Adrenal gland (tissue), 12 donors: ENCODE data around the gene DLG5. TPM values are rescaled to one million over a fixed set of nuclear protein-coding genes. Genes with fewer than 3 reads are reported as not detected.
A peak's percentile ranks its signal among the peaks of the same experiment; 100 is the strongest.

Experiments used
- DNase-seq, 7 donors: peaks; one replicate each; pipeline ENCODE4 v3.0.0-alpha.2; 2019 to 2020
- H3K27ac ChIP-seq, 5 donors: fragments of 200-600 bp; sonication (generic) in 4 of 5; 1 replicate in 3 of 5; 2 replicates in 2 of 5; pipeline versions ENCODE4 v1.5.1 to v1.8.0; 2016 to 2020; ENCODE audit warnings: mild to moderate bottlenecking in 1 of 5
- H3K27me3 ChIP-seq: fragments of 200-600 bp; 2 replicates; pipeline ENCODE4 v1.8.0; 2021
- H3K36me3 ChIP-seq, 2 donors: fragments of 200-600 bp; replicated peaks in 1 of 2; 1 replicate in 1 of 2; 2 replicates in 1 of 2; pipeline versions ENCODE4 v1.5.1 to v1.8.0; 2018 to 2022
- H3K4me1 ChIP-seq, 2 donors: fragments of 200-600 bp; replicated peaks in 1 of 2; 1 replicate in 1 of 2; 2 replicates in 1 of 2; pipeline versions ENCODE4 v1.5.1 to v1.8.0; 2018 to 2021
- H3K4me3 ChIP-seq, 4 donors: fragments of 200-600 bp; sonication (generic) in 3 of 4; one replicate each; pipeline ENCODE4 v1.5.1; 2016 to 2018
- H3K9me3 ChIP-seq, 3 donors: fragments of 200-600 bp; sonication (generic) in 1 of 3; replicated peaks in 1 of 3; 1 replicate in 2 of 3; 2 replicates in 1 of 3; pipeline versions ENCODE4 v1.5.1 to v1.8.0; 2016 to 2021
- CTCF ChIP-seq, 6 experiments: fragments of 450-650 bp in 4 of 6; fragments of 200-600 bp in 2 of 6; sonication (generic) in 1 of 6; IDR thresholded peaks; 1 replicate in 5 of 6; 2 replicates in 1 of 6; pipeline versions ENCODE4 v1.5.1 to v1.8.0; 2016 to 2021; ENCODE audit warnings: antibody characterized with exemption in 6 of 6, mild to moderate bottlenecking in 2 of 6, moderate library complexity in 1 of 6
- POLR2A ChIP-seq, 2 donors: fragments of 450-650 bp; IDR thresholded peaks; one replicate each; pipeline ENCODE4 v1.6.1; 2017; ENCODE audit warnings: antibody characterized with exemption in 2 of 2, mild to moderate bottlenecking in 2 of 2, moderate library complexity in 1 of 2
- WGBS, 4 donors: extraction: QIAGEN DNeasy Blood & Tissue Kit in 2 of 4; methylation state at CpG; one replicate each; pipeline versions ENCODE4 v1.1.5 to v1.1.7; 2013 to 2017; 5-methylcytosine and 5-hydroxymethylcytosine counted together
- intact Hi-C, 2 donors: fragments of 100-400 bp; cut with DNase I; formaldehyde crosslinking; loops; one replicate each; pipeline versions ENCODE4 v1.14.1 to v1.15.0; 2022 to 2023
- polyA plus RNA-seq, 3 donors: library from polyadenylated mRNA; stranded (reverse); fragments of 200-250 nt in 2 of 3; fragments of 350-450 nt in 1 of 3; fragmentation: Illumina TruSeq in 1 of 3; extraction: RNeasy Lipid Tissue Mini Kit (QIAGEN cat#74804) in 1 of 3; gene quantifications; one replicate each; pipeline ENCODE4 v1.2.3, GENCODE V29; 2013 to 2014
- total RNA-seq, 9 donors: library from RNA; depleted of rRNA in 4 of 9; stranded (reverse); fragments of >200 nt in 4 of 9; fragments of 120-200 nt in 1 of 9; fragmentation: NEBNext Ultra II Directional in 1 of 9; extraction: Animal tissue kit (Norgen Biotek cat#: 25700) in 1 of 9; gene quantifications; one replicate each; pipeline versions ENCODE4 v1.1.0 to v1.2.4, GENCODE V29; 2013 to 2023
- donor health status: healthy with polysubstance abuse.
- donor health status: Bipolar disorder and iron deficiency.
- donor health status: DM: yes; HTN: yes; CAD: no.
- donor health status: DM: no; HTN: no; CAD: no.
- donor health status: DM: no; HTN: no; CAD: no.
- donor health status: DM: yes; HTN: yes; CAD: no.

DLG5 gene
- total and polyA plus RNA-seq, 12 donors = 32.6 to 175 (median 101) TPM

DNA sequence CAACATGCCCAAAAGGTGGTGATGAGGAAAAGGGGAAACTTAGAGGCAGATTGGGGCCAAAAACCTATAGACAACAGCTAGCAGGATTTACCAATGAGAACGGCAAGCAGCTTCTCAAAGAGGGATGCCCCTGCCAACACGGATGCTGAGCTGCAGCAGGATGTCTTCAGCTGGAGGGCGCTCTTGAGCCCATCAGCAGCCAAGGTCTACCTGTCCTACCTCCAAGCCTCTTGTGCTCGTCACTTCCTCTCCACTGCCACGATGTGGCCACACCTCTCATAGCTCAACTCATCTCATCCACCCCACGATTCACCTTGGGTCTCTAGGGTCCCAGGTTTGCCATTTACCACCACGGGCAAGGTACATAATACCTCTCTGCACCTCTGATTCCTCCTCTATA lies 36.5 kb downstream of the DLG5 start:
- no peak for TF ChIP-seq POLR2A (IDR thresholded peaks at IDR 0.05)
- peak in 1 of 6 experiments; percentile 2 for TF ChIP-seq CTCF (IDR thresholded peaks at IDR 0.05)
- no peaks in the 10 kb centered on the region for H3K36me3 ChIP-seq
- no peak for DNase-seq
- WGBS, 4 donors = 80 to 91% (median 86%) methylated on average over 7 of the region's 7 CpGs
- H3K9me3 ChIP-seq = no peaks in the 10 kb centered on the region
- peak overlapping the region in 4 of 5 donors; percentile 88 to 96 (median 95) for H3K27ac ChIP-seq
- H3K27me3 ChIP-seq = no peaks in the 10 kb centered on the region
- intact Hi-C loops = no loop called here
- peaks cover 80 to 93% of the 10 kb centered on the region in 2 donors for H3K4me1 ChIP-seq
- no peak overlapping the region for H3K4me3 ChIP-seq

DNA sequence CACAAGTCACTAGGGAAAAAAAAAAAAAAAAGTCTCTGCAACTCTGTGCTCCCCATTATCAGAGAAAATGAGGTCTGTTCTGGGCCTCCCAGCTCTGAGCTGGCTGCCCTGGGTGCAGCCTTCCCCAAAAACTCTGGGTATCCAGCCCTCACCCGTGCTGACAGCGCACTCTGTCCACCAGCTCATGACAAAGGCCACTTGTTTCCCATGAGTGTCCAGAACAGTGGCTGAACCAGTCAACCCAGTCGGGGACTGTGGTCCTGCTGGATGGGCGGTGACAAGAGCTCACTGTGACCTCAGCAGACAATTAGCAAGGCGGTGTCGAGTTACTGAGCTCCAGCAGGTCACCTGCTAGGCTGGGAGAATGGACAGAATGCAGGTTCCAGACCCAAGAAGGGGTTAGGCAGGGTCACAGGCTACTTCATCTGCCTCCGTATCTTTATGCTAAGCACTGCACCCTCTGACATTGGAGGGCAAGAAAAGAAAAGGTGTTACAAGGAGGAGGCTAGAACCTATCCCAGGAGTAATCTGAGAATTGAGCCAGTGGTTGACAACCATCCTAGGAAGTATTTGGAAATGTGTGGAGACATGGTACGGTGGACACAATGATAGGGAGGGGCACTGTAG lies 37.2 kb downstream of the DLG5 start:
- H3K27me3 ChIP-seq = no peaks in the 10 kb centered on the region
- DNase-seq = peak in 6 of 7 donors; percentile 69 to 88 (median 83)
- H3K4me3 ChIP-seq = peak overlapping the region in 1 of 4 donors; percentile 1
- peak overlapping the region; percentile 88 to 96 (median 94) for H3K27ac ChIP-seq
- H3K4me1 ChIP-seq = peaks cover 79 to 93% of the 10 kb centered on the region in 2 donors
- intact Hi-C loops = no loop called here
- TF ChIP-seq POLR2A (IDR thresholded peaks at IDR 0.05) (peak; percentile 48 to 80), CTCF (IDR thresholded peaks at IDR 0.05) (no peak)
- 49 to 63% (median 53%) methylated on average over 6 to 8 of the region's 8 CpGs for WGBS, 4 donors
- H3K36me3 ChIP-seq = no peaks in the 10 kb centered on the region
- H3K9me3 ChIP-seq = no peaks in the 10 kb centered on the region

DNA sequence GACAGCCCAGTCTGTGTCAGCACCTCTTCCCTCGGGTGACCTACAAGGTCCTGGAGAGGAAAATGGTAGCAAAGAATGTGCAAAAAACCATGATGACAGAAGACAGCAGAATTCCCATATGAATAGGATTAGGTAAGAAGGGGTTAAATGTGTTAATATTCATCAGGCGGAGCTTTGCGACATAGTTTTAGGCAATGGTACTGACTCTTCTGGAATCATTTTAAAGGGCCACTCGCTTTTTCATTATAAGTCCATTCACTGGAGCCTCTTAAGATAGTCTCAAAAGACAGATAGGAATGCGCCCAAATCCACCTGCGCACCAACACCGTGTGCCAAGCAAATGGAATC lies 38.2 kb downstream of the DLG5 start:
- intact Hi-C loops = no loop called here
- WGBS, 4 donors = 42 to 55% (median 44%) methylated on average over 7 of the region's 7 CpGs
- DNase-seq = no peak
- TF ChIP-seq CTCF (IDR thresholded peaks at IDR 0.05) = no peak
- peak in 1 of 2 donors; percentile 3 for TF ChIP-seq POLR2A (IDR thresholded peaks at IDR 0.05)
- Histone ChIP-seq H3K4me1 (peaks cover 71 to 93% of the 10 kb centered on the region in 2 donors), H3K27ac (peak overlapping the region; percentile 88 to 96 (median 94)), H3K27me3 (no peaks in the 10 kb centered on the region), H3K9me3 (no peaks in the 10 kb centered on the region), H3K4me3 (peak overlapping the region in 1 of 4 donors; percentile 33), H3K36me3 (no peaks in the 10 kb centered on the region)

DNA sequence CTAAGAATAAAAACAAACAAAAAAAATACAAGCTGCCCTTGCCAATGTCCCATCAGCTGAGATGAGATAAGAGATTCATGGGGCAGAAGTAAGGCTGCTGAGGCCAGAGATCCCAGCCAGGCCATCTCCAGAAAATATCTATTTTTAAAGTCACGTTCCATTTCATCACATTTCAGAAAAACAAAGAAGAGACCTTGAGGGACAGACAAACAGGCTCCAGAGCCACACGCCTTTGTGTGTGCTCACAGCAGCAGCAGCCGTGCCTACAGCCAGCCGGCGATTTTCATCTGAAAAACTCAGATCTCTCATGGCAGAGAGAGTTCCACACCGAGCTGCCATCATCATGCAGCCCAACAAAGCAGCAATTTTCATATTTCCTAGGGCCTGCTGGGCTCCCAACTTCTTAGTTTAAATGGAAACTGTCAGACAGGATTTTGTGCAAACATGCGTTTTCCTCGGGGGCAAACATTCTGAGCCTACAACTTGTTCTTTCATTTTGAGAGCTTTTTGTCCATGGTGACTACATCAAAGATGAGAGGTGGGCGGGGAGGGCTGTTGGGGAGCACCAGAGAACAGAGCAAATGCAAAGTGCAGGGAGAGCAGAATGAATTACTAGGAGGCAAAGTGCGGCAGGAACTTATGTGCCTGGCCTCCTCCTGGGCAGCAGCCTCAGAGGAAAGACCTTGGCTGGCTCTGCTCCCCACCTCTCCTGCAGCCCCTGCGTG lies 38.8 kb downstream of the DLG5 start:
- TF ChIP-seq CTCF (IDR thresholded peaks at IDR 0.05) (no peak), POLR2A (IDR thresholded peaks at IDR 0.05) (peak; percentile 67 to 97)
- Histone ChIP-seq H3K9me3 (no peaks in the 10 kb centered on the region), H3K4me1 (peaks cover 66 to 89% of the 10 kb centered on the region in 2 donors), H3K27ac (peak overlapping the region; percentile 88 to 96 (median 94)), H3K36me3 (no peaks in the 10 kb centered on the region), H3K4me3 (peak overlapping the region in 1 of 4 donors; percentile 33), H3K27me3 (no peaks in the 10 kb centered on the region)
- WGBS, 4 donors = 14 to 27% (median 22%) methylated on average over 9 to 11 of the region's 11 CpGs
- peak in 6 of 7 donors; percentile 80 to 91 (median 87) for DNase-seq
- intact Hi-C loops = no loop called here
